ENCODE data around the gene MYMK.
"Not testable (repeated sequence)": the region's sequence is repeated elsewhere in the genome, so short reads cannot be mapped to it uniquely, and the experiment has no call there.

Gene MYMK, protein sequence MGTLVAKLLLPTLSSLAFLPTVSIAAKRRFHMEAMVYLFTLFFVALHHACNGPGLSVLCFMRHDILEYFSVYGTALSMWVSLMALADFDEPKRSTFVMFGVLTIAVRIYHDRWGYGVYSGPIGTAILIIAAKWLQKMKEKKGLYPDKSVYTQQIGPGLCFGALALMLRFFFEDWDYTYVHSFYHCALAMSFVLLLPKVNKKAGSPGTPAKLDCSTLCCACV

GRCh38 chr9:133524679-133525228 lies at the start of gene MYMK:
TSS of gene MYMK (minus strand) at chr9:133524959. CDS start at chr9:133524844, 115 bp downstream.
- DNase-seq, result no peak

- DNase-seq, result no peak
Observed at GRCh38 chr9:133573791-133574515, 49.2 kb upstream of the MYMK start.

DNA sequence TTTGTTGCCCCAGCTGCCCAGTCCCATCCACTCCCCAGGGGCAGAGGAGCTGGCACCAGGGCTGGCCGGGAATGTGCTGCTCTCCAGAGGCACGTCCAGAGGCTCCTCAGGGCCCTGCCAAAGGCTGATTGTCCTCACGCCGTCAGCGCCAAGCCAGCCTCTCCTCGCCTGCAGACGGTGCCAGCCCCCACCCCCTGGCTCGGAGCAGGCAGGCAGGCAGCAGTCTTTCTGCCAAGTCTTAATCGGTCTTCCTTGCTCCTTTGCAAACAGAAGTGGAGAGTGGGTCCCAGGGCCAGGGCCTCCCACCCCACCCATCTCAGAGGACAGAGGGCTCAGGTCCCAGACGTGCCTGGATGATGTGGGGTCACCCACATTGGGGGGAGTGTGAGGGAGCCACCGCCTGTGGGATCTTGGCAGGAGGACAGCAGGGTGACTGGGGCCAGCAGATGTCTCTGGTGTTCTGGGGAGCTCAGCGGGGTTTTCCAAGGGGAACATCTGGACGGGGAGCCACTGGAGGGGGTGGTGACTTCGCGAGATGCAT lies 48.1 kb upstream of the MYMK start:
- no peak for DNase-seq

DNA sequence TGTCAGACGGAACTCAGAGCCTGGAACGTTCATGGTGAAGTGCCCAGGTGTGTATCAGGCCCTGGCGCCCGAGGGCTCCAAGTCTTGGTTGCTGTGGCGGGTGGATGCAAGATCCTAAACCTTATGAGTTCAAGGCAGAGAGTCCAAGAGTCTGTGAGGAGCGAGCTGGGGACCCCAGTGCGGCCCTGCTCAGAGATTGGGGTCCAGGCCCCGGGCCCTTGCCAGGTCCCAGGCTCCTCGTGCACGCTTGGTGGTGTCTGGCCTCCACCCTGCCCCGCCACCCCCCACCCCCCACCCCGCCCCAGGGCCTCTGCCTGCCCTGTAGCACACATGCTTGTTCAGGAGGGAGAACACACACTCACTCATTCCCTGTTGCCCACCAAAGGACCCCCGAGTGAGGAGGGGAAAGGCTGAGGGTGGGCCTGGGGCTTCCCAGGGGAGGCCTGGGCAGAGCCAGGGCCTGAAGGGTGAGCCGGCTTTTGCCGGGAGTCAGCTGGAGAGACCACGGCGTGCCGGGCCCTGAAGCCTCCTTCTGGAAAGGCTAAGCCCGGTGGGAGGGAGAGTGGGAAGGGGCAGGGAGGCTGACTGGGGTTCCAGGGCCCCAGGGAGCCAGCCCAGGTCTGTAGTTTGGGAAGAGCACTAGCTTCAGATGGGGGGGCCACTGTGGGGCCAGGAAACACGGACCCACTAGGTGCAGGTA lies 47.3 kb upstream of the MYMK start:
- no peak for DNase-seq

DNA sequence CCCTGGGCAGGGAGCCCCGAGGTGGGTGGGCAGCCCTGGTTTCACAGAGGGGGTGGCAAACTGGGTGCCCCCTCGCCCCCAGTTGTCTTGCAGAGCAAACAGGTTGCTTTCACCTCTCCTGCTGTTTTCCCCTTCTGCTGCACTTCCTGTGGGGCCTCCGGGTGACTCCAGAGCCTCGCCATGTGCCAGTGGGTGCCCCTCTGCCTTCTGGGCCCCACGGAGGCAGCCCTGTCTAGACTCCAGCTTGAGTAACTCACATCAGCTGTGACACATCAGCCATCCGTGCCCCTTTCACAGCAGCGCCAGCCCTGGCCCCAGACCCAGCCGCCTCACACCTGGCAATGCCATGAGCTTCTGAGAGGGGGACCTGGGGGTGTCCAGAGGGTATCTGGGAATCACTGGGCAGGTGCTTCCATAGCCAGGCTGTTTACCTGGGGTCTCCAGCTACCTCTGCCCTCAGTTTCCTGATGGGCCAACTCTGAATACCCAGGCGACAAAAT lies 46.7 kb upstream of the MYMK start:
- no peak for DNase-seq

DNA sequence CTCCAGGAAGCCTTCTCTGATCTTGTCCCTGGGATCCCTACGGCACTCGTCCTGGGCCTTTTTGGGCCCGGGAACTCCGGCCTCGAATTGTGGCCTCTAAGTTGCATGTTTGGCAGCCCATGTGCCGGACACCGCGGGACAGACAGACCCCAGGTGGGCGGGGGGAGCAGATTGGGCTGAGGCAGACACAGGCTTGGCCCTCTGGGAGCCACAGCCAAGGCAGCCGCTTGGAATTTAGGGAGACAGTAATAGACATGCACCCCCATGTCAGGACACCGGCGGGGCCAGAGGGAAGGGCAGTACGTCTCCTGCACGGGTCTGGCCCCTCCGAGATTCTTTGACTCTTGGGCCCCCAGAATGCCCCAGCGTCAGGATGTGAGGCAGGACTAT lies 45.9 kb upstream of the MYMK start:
- DNase-seq, result no peak

GRCh38 chr9:133569891-133570690 lies 45.3 kb upstream of the MYMK start:
- DNase-seq, result no peak

- no peak for DNase-seq
Observed at GRCh38 chr9:133569121-133569785, 44.5 kb upstream of the MYMK start.

DNA sequence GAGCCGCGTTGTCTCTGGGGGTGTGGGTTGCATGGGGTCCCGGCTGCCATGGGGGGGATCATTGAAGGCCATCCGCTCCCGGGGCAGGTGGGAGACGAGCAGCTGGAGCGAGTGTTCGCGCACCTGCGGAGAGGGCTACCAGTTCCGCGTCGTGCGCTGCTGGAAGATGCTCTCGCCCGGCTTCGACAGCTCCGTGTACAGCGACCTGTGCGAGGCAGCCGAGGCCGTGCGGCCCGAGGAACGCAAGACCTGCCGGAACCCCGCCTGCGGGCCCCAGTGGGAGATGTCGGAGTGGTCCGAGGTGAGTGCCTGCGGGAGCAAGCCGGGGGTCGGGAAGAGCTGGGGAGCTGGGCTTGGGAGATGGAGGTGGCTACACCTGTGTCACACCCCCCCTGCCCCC lies 43.4 kb upstream of the MYMK start:
- no peak for DNase-seq

DNA sequence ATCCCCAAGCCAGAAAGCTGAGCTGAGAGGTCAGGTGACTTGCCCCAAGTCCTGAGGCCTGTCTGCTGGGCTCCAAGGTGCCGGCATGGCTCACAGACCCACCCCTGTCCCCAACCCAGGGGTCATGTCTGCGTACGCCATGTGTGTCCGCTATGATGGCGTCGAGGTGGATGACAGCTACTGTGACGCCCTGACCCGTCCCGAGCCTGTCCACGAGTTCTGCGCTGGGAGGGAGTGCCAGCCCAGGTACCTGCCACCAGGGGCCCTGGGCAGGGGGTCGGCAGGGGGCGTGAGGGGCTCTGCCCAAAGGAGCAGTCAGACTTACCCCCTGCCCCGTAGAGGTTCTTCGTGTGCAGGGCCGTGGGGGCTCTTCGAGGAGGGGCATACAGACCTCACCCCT lies 42.1 kb upstream of the MYMK start:
- no peak for DNase-seq

- DNase-seq, result no peak
Observed at GRCh38 chr9:133566382-133566781, 41.6 kb upstream of the MYMK start.

DNA sequence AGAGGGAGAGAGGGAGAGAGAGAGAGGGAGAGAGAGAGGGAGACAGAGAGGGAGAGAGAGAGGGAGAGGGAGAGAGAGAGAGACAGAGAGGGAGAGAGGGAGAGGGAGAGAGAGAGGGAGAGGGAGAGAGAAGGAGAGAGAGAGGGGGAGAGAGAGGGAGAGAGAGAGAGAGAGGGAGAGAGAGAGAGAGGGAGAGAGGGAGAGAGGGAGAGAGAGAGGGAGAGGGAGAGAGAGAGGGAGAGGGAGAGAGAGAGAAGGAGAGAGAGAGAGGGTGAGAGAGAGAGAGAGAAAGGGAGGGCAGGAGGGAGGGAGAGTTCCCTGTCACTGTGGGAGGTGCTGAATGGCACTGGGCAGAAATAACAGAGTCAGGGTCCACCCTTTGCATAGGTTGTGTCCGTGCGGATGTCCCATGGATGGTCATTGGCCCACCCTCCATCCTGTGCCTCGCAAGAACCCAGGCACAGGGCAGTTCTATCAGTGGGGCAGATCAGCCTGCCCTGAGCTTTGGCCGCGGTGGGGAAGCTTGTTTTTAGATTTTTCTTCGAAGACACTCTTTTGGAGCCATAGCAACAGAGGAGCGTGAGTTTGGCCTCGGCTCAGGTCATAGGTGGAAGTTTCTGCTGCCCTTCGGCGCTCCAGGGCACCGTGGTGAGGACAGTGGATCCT lies 39.8 kb upstream of the MYMK start:
- DNase-seq, result no peak

GRCh38 chr9:133563814-133564213 lies 39.1 kb upstream of the MYMK start:
- not testable (repeated sequence) for DNase-seq

DNA sequence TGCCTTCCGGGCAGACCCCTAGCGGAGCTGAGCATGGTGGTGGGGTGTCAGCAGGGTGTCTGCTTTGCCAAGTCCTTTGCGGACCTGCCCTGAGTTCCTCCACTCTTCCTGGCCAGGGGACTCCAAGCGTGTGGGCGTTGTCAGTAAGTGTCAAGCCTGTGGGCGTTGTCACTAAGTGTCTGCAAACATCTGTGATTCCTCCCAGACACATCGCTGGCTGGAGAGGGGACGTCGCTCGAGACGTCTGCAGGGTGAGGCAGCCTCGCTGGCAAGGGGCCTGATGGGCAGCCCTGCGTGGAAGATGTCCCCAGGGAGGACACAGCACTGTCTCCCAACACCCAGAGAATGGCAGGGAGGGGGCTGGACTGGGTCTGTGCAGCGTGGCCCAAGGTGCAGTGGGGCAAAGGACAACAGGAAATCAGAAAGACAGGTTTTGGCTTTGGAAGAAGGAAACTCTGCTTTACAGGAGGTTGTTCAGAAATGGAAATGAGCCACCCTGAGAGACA lies 38.6 kb upstream of the MYMK start:
- no peak for DNase-seq

- no peak for DNase-seq
Observed at GRCh38 chr9:133562611-133563290, 38.0 kb upstream of the MYMK start.

DNA sequence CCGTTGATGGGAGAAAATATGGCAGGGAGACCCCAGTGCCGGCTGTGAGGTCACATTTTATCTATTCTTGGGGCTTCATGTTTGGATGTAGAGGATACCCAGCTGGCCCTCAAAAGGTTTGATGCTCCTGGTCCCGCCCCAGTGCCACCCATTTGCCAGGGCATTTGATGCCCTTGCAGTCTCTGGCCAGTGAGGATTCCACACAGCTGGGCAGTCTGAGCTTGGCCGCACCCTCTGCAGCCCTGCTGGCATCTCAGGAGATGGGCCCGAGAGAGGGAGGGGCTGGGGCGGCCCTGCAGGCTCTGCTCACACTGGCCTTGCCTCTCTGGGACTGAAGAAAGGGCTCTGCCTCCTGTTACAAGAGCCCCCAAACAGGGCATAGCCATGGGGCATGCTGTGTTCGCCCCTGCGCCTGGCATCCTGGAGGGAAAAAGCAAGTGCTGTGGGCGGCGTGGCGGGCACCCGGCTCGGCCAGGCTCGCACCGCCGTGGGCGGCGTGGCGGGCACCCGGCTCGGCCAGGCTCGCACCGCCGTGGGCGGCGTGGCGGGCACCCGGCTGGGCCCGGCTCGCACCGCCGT lies 37.3 kb upstream of the MYMK start:
- DNase-seq, result no peak

GRCh38 chr9:133560944-133561343 lies 36.2 kb upstream of the MYMK start:
- DNase-seq, result no peak

DNA sequence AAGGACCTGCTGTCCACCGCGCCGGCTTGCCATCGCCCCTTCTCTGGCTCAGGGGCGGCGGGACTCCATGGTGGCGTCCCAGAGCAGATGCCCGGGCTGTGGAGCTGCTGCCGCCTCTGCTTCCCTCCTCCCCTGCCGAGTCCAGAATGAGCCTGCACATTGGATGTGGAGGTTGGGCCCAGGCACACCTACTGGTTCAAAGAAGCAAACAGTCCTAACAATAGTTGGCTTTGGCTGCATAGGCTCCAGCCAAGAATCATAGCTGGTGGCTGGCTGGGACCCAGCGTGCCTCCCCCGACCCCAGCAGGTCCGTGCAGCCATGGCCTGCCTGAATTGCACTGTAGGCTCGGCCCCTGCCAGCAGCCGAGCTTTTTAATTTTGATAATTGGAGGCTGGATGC lies 35.6 kb upstream of the MYMK start:
- DNase-seq, result no peak

DNA sequence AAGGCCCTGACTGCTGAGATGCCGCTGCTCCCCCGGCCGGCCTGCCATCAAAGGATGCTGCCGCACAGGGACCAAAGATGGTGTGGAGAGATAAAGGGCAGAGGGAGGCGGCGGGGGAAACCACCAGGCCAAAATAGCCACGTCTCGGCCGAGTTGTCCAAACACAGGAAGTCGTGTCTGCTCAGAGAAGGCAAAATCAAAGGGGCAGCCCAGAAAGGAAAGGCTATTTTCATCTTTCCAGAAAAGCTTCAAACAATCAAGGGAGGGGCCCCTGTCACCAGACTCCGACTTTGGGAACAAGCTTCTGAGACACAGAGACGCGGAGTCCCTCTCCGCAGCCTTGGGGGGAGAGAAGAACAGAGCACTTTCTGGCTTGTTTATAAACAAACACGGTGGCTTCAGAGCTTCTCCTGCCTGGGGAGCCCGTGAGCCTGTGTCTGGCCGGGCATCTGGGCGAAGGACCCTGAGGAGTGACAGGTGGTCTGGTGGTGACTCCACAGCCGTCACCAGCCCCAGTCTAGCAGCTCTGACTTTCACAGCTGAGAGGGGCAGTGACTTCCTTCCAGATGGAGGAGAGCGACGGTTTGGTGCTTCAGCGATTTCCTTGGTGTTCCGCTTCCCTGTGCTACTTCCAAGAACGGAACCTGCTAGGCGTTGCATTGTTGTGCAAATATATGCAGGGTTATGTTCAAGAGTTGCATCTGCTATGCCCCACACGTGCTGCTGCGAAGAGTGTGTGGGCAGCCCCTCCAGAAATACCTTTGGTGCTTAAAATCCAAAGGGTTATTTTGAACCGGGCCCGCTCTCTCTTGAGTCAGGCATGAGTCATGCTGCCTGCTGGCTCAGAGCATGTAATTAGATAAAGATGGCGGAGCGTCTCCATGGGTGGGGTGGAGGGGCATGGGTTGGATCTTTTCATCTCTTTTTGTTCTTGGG lies 33.7 kb upstream of the MYMK start:
- DNase-seq, result peak; percentile 89
